Measurements from ENCODE around the gene C1orf21.

The C1orf21 gene

DNA sequence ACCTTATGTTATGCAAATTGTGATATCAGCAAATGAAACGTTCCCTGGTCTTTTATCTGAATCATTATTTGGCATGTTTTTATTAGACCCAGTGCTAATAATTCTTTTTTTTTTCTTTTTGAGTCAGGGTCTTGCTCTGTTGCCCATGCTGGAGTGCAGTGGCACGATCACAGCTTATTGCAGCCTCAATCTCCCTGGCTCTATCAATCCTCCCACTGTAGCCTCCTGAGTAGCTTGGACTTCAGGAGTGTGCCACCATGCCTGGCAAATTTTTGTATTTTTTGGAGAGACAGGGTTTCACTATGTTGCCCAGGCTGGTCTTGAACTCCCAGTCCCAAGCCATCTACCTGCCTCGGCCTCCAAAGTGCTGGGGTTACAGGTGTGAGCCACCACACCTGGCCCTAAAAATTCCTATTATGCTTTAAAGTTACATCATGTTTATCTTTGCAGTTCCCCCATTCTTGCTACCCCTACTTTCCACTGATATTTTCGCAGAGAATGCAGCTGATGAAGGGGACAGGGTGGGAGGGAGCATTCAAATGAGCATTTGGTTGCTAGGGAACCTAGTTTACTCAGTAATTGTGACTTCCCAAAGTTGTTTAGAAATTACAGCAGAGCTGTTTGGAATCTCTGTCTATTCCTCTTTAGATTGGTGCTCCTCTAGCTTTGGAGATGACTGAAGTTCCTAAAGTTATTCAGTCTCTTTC lies 18.4 kb downstream of the C1orf21 start:
- peak overlapping the region; percentile 42 for H3K27ac ChIP-seq
- TF ChIP-seq, protein P1, sequence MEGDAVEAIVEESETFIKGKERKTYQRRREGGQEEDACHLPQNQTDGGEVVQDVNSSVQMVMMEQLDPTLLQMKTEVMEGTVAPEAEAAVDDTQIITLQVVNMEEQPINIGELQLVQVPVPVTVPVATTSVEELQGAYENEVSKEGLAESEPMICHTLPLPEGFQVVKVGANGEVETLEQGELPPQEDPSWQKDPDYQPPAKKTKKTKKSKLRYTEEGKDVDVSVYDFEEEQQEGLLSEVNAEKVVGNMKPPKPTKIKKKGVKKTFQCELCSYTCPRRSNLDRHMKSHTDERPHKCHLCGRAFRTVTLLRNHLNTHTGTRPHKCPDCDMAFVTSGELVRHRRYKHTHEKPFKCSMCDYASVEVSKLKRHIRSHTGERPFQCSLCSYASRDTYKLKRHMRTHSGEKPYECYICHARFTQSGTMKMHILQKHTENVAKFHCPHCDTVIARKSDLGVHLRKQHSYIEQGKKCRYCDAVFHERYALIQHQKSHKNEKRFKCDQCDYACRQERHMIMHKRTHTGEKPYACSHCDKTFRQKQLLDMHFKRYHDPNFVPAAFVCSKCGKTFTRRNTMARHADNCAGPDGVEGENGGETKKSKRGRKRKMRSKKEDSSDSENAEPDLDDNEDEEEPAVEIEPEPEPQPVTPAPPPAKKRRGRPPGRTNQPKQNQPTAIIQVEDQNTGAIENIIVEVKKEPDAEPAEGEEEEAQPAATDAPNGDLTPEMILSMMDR (conservative IDR thresholded peaks at IDR 0.05): no peak

DNA sequence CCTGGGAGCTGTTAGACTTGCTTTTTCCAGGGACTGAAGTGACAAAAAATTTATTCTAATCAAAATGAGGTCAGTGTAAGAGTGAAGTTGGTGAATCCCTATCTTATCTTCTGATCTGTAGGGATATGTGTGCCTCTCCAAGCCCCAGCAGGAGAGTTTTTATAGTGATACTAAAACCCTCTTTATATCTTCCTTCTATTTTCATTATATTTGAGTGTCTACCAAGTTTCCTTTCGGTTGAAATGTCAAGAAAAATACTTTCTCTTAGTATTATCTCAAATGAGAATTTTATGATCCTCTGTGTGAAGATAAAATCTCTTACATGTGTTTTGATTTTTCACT lies 18.9 kb downstream of the C1orf21 start:
- H3K27ac ChIP-seq: peak overlapping the region; percentile 42
- TF ChIP-seq, protein P1 (conservative IDR thresholded peaks at IDR 0.05): no peak

DNA sequence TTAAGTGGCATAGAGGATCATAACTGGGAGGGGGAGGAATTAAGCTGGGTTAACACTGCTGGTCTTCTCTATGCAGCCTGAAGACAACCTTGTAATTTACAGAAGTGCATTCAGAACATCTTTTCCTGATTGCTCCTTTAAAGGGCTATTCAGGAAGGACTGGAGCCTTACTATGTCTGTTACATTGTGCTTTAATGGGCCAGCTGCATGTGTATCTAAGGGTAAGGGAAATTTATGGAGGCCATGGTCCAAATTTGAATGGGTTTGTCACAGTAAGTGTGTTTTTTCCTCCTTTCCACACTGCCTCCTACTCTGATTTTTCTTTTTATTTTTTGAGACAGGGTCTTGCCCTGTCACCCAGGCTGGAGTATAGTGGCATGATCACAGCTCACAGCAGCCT lies 19.6 kb downstream of the C1orf21 start:
- TF ChIP-seq, protein P1 (conservative IDR thresholded peaks at IDR 0.05): no peak
- peak overlapping the region; percentile 42 for H3K27ac ChIP-seq

DNA sequence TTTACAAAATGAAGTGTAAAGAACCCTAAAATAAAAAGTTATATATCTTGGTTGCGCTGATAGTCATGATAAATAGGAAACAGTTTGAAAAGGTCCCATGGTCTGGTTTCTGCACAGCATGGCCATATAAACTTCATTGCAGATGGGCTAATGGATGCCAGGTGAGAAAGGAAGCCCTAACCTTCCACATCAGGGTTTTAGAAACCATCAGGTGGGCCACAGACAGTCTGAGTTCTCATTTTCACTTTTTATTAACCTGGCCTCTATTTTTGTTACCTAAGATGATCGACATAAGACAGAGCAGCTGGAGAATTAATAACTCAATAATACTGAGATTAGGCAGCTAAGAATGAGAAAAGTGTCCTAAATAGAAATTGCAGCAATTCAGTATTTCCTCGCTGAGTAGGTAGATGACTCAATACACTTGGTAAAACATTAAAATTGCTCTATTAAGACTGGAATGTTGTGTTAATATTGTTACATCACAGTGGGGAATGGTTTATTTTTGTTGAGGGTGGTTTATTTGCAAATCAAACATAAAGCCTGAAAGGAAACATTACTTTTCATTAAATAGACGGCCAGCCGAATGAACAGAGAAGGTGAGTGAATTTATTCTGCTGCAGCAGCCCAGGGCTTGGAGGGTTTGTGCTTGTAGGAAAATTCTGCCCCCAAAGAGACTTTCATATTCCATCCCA lies 21.1 kb downstream of the C1orf21 start:
- TF ChIP-seq, protein P1 (conservative IDR thresholded peaks at IDR 0.05): no peak
- H3K27ac ChIP-seq: peak overlapping the region; percentile 42

DNA sequence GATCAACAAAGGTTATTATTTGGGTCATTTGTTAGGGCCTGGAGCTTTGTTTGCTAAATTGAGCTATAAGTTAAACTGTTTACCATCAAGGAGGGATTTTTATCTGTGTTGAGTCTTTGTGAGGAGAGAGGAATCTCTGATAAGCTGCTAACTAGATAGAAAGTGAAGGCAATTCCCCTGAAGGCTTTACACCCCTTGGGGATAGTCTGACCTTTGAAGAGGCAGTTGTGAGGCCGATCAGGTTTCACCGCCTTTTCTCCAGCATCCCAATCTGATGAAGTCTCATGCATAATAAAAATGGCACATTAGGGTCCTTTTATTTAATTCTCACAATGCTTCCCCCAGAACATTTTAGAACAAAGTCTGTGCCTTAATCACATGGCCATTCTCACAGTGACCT lies 21.8 kb downstream of the C1orf21 start:
- peak overlapping the region; percentile 42 for H3K27ac ChIP-seq
- TF ChIP-seq, protein P1 (conservative IDR thresholded peaks at IDR 0.05): no peak

DNA sequence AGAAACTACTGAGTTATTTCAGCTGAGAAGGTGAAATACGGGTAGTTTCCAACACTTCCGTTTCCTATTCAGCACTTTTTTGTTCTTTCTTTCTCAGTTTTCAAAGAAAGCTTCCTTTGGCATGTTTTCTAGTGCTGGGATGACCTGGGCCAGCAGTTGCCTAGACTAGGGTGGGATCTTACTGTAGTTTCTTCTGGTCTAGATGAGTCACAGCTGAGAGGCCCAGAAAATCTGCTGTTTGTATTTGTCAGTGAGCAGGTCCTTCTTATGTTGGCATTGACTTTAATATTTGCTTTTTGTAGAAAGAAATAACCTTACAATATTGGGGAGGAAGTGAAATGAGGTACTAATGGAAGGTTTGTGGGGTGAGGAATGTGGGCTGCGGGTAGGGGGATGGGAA lies 22.2 kb downstream of the C1orf21 start:
- H3K27ac ChIP-seq: peak overlapping the region; percentile 42; the same call in 1 of the 2 replicates
- TF ChIP-seq, protein P1 (conservative IDR thresholded peaks at IDR 0.05): no peak

DNA sequence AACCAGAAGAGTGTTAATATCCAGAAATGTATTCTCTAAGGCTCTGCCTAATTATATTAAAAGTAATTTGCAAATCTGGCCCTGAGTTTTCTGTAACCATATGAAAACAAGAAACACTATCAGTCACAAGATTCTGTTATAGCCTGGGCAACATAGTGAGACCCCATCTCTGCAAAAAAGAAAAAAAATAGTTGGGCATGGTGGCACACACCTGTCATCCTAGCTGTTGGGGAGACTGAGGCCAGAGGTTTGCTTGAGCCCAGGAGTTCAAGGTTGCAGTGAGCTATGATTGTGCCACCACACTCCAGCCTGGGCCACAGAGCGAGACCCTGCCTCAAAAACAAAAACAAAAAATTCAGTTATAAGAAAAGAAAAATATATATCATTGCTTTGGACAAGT lies 25.6 kb downstream of the C1orf21 start:
- no peak overlapping the region for H3K27ac ChIP-seq
- TF ChIP-seq, protein P1 (conservative IDR thresholded peaks at IDR 0.05): no peak
